GM21528 (cell line): ENCODE measurements around the gene CLVS2.

Experiments used
- ATAC-seq: cut with Tn5 transposase; IDR thresholded peaks from one replicate; pipeline ENCODE4 v1.9.1; 2021; ENCODE audit warnings: mild to moderate bottlenecking, moderate library complexity; ENCODE audit not compliant: unreplicated experiment, low FRiP score

Gene CLVS2

GRCh38 chr6:123022975-123023374 is 26.9 kb downstream of the CLVS2 start:
- ATAC-seq = no peak

DNA sequence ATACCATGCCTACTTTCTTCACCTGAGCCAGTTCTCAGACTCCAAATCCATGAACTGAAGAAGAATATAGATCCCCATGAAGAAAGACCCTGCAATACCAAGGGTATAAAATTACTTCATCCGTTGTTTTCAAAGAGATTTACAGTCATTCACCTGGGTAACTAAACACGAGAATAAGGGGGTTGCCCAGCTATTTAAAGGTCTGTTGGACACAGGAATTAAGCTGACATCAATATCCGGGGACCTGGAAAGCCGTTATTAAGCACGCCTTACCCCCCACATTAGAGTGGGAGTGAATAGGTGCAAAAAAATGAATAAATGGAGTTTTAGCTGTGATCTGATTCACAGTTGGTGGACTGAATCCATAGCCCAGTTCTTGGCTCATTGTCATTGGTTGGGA is 28.9 kb downstream of the CLVS2 start:
- no peak for ATAC-seq

- no peak for ATAC-seq
These were observed 31.4 kb downstream of the CLVS2 start for GRCh38 chr6:123027408-123027807.

DNA sequence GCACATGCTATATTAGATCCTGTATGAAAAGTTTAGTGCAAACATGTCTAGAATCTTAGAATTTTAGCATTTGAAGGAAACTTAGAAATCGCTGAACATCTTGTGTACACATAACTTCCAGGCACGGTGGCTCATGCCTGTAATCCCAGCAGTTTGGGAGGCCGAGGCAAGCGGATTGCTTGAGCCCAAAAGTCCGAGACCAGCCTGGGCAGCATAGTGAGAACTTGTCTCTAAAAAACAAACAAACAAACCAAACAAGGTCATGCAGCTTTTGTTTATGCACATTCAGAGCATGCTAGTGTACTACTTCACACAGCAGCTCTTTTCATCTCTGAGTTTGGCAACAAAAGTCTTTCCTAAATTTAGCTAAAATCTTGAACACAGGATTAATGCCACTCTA is 32.2 kb downstream of the CLVS2 start:
- ATAC-seq = no peak

DNA sequence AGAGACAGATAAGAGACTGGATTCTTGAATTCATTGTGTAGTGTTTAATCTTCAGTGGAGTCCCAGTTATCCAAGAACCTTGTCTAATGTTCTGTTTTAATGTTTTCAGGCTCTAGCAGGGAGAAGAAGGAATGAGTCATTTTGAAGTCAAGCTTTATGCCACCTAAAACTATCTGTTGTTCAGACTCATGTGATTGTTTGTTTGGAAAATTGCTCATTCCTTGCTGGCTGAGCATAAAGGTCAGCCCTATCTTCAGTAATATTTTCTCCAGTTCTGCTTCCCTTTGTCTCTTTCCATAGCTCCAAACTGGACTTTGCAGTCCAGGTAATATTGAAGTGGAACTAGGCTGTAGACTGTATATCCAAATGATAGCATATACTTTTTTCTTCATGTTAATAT is 34.2 kb downstream of the CLVS2 start:
- ATAC-seq = no peak

DNA sequence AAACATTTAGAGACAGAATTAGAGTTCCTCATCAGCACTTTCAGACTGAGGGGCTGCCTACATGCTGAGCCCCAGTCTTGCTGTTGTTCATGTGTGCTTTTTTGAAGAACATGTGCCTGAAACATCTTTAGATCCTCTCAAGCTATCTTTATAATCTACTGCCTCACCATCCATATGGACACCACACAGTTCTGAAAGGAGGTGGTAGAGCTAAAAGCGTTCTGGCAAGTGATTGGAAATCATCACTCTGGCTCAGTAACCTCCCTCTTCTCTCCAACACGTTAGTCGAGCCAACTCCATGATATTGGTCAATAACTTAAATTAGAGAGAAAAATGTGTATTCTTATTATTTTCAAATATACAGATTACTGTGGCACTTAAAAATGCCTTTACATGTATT is 40.6 kb downstream of the CLVS2 start:
- ATAC-seq = no peak

- no peak for ATAC-seq
These were observed 43.4 kb downstream of the CLVS2 start for GRCh38 chr6:123039431-123039830.

DNA sequence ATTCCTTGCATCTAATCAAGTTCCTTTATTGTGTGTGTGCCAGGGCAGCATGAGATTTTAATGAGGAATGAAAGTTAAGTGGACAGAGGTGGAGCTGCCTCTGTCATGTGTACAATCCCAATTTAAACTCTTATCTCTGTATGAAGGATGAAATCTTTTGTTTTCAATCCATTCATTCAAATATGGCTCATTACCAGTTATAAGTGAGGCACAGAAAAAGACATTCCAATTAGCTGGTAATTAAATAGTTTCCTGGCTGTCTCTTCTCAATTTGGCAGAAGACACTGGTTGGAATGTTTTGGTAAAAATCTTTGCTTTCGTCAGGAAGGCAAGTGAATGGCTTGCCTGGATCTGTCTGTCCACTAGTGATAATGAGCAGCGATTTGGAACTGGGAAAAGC is 46.4 kb downstream of the CLVS2 start:
- no peak for ATAC-seq

GRCh38 chr6:123044341-123044860 is 48.4 kb downstream of the CLVS2 start:
- no peak for ATAC-seq

GRCh38 chr6:123053602-123054225 is 57.7 kb downstream of the CLVS2 start:
- ATAC-seq = no peak

- no peak for ATAC-seq
These were observed 59.2 kb downstream of the CLVS2 start for GRCh38 chr6:123055256-123055655.

- no peak for ATAC-seq
These were observed 66.6 kb downstream of the CLVS2 start for GRCh38 chr6:123062670-123063069.

- no peak for ATAC-seq
These were observed 68.0 kb downstream of the CLVS2 start for GRCh38 chr6:123064038-123064437.

- no peak for ATAC-seq
These were observed 78.6 kb downstream of the CLVS2 start for GRCh38 chr6:123074616-123075015.

- ATAC-seq = no peak
These were observed 89.4 kb downstream of the CLVS2 start for GRCh38 chr6:123085403-123085802.

DNA sequence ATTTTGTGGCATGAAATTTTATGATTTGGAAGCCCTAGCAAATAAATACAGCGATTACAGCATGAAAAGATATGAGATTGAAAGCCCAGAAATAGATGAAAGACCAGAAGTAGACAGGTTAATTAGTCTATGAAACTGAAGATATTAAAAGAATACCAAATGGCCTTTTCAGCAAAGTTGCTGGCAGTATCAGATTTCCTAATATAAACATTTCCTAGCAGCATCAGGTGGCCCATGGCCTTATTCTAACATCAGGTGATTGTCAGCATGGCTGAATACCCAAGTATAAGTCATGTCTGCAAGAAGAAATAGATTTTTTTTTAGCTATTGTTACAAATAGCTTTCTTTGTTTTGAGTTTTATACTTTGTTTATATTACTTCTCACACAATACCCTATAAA is 93.2 kb downstream of the CLVS2 start:
- no peak for ATAC-seq

DNA sequence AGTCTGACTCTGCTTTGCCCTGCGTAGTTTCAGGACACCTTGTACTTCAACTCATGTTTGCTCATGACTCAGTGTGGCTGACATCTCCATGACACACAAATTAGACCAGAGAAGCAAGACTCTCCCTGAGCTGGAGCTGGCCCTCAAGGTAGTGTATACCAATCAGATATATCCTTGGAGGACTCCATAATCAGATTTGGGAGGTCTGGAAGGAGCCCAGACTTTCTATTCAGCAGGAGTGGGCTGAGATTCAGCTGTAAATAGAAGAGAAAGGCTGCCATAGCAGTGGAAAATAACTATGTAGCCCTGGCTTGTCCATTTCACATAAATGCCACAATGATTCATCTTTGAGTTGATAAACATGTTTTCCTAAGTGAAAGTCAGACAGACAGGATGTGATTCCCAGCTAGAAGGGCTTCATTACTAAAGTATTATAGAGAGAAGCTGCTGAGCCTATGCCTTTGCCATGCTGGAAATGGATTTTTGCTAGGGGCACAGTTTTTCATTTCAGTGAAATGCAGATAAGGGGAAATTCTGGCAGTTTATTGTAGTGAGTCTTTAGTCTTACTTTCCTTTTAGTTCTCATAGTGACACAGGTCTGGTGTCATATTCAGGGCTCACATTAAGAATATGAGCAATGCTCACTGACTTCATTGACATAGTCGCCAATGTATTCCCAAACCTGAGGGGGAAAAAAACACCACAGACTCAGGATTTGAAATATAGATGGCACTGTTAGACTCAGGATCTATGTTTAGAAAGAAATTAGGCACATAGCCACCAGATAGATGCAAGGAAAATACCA is 95.3 kb downstream of the CLVS2 start:
- ATAC-seq = no peak

- no peak for ATAC-seq
These were observed 95.8 kb downstream of the CLVS2 start for GRCh38 chr6:123091896-123092271.

DNA sequence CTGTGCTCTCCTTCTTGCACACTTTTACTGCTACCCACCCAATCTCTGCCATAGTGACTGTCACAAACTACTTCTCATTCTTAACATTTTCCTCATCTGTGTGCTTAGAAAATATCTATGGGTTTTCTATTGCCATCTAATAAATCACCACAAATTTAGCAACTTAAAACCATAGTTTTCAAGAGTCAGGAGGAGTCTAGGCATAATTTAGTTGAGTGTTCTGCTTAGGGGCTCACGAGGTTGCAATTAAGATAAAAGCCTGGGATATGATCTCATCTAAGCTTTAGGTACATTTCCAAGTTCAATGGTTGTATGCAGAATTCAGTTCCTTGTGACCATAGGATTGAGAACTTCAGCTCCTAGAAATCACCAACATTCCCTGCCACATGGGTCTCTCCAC is 98.8 kb downstream of the CLVS2 start:
- ATAC-seq = no peak

- no peak for ATAC-seq
These were observed 109.5 kb downstream of the CLVS2 start for GRCh38 chr6:123105561-123105960.

DNA sequence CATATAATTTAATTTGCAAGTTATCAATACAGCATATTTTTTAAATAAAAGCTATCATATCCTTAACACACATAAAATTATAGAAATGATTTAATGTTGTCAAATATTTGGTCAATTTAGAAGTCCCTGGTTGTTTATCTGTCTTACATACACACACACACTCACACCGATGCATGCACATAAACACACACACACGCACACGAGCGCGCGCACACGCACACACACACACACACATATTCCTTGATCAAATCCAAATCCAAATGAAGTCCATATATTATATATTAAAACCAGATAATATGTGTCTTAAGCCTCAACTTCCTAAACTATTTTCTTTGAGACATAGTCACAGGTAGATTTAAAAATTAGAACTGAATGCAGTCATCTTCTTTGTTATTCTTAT is 120.3 kb downstream of the CLVS2 start:
- no peak for ATAC-seq
